ES-I3 (cell line): ENCODE data around the gene ODF2.
"Not testable (repeated sequence)": the region's sequence is repeated elsewhere in the genome, so short reads cannot be mapped to it uniquely, and the experiment has no call there.

Experiments used
- H3K36me3 ChIP-seq: 2 replicates; pipeline ENCODE4 v1.6.1; 2013; ENCODE audit warnings: mild to moderate bottlenecking, low read length, control low read depth, moderate library complexity; ENCODE audit not compliant: insufficient read depth
- H3K4me1 ChIP-seq: 2 replicates; pipeline ENCODE4 v1.6.1; 2013; ENCODE audit warnings: mild to moderate bottlenecking, control low read depth, low read length; ENCODE audit not compliant: insufficient read depth
- H3K9ac ChIP-seq: 2 replicates; pipeline ENCODE4 v1.6.1; 2013; ENCODE audit warnings: low read depth, mild to moderate bottlenecking, low read length, moderate library complexity
- H3K9me3 ChIP-seq: 2 replicates; pipeline ENCODE4 v1.6.1; 2013; ENCODE audit warnings: mild to moderate bottlenecking, low read length, moderate library complexity; ENCODE audit not compliant: control insufficient read depth, insufficient read depth

The ODF2 gene

GRCh38 chr9:128482186-128482585 lies 26.4 kb downstream of the ODF2 start:
- Histone ChIP-seq H3K9me3 (no peaks in the 10 kb centered on the region), H3K4me1 (no peaks in the 10 kb centered on the region), H3K36me3 (peaks cover 9% of the 10 kb centered on the region; the same call in 1 of the 2 replicates), H3K9ac (no peak overlapping the region)

- H3K9ac ChIP-seq, result no peak overlapping the region
- H3K4me1 ChIP-seq, result no peaks in the 10 kb centered on the region
- no peaks in the 10 kb centered on the region for H3K9me3 ChIP-seq
- peaks cover 9% of the 10 kb centered on the region; the same call in 1 of the 2 replicates for H3K36me3 ChIP-seq
Observed at GRCh38 chr9:128484686-128485413, 29.0 kb downstream of the ODF2 start.

- Histone ChIP-seq H3K36me3 (peaks cover 9% of the 10 kb centered on the region; the same call in 1 of the 2 replicates), H3K9me3 (no peaks in the 10 kb centered on the region), H3K9ac (no peak overlapping the region), H3K4me1 (no peaks in the 10 kb centered on the region)
Observed at GRCh38 chr9:128485414-128485855, 29.6 kb downstream of the ODF2 start.

- no peaks in the 10 kb centered on the region for H3K9me3 ChIP-seq
- peaks cover 9% of the 10 kb centered on the region; the same call in 1 of the 2 replicates for H3K36me3 ChIP-seq
- no peak overlapping the region for H3K9ac ChIP-seq
- no peaks in the 10 kb centered on the region for H3K4me1 ChIP-seq
Observed at GRCh38 chr9:128486201-128486600, 30.4 kb downstream of the ODF2 start.

- Histone ChIP-seq H3K36me3 (no peaks in the 10 kb centered on the region), H3K9me3 (no peaks in the 10 kb centered on the region), H3K9ac (no peak overlapping the region), H3K4me1 (0 out of 2 replicates have a peak, but pooled peaks cover 6% of the 10 kb centered on the region)
Observed at GRCh38 chr9:128493424-128493823, 37.6 kb downstream of the ODF2 start.

- Histone ChIP-seq H3K36me3 (no peaks in the 10 kb centered on the region), H3K9me3 (no peaks in the 10 kb centered on the region), H3K9ac (no peak overlapping the region), H3K4me1 (0 out of 2 replicates have a peak, but pooled peaks cover 6% of the 10 kb centered on the region)
Observed at GRCh38 chr9:128494108-128494745, 38.4 kb downstream of the ODF2 start.

GRCh38 chr9:128494746-128495129 lies 38.9 kb downstream of the ODF2 start:
- no peaks in the 10 kb centered on the region for H3K9me3 ChIP-seq
- 0 out of 2 replicates have a peak, but pooled peaks cover 6% of the 10 kb centered on the region for H3K4me1 ChIP-seq
- H3K9ac ChIP-seq, result no peak overlapping the region
- no peaks in the 10 kb centered on the region for H3K36me3 ChIP-seq

GRCh38 chr9:128495296-128495695 lies 39.5 kb downstream of the ODF2 start:
- H3K36me3 ChIP-seq, result no peaks in the 10 kb centered on the region
- peaks cover 6% of the 10 kb centered on the region; the same call in 1 of the 2 replicates for H3K4me1 ChIP-seq
- H3K9me3 ChIP-seq, result no peaks in the 10 kb centered on the region
- no peak overlapping the region for H3K9ac ChIP-seq

- H3K9ac ChIP-seq, result no peak overlapping the region
- H3K4me1 ChIP-seq, result peaks cover 6% of the 10 kb centered on the region; the same call in 1 of the 2 replicates
- H3K36me3 ChIP-seq, result no peaks in the 10 kb centered on the region
- H3K9me3 ChIP-seq, result no peaks in the 10 kb centered on the region
Observed at GRCh38 chr9:128495804-128496417, 40.1 kb downstream of the ODF2 start.

- H3K9ac ChIP-seq, result no peak overlapping the region
- peaks cover 2% of the 10 kb centered on the region; the same call in 1 of the 2 replicates for H3K36me3 ChIP-seq
- H3K9me3 ChIP-seq, result no peaks in the 10 kb centered on the region
- peaks cover 6% of the 10 kb centered on the region; the same call in 1 of the 2 replicates for H3K4me1 ChIP-seq
Observed at GRCh38 chr9:128497824-128498610, 42.2 kb downstream of the ODF2 start.

GRCh38 chr9:128498911-128499310 lies 43.1 kb downstream of the ODF2 start:
- Histone ChIP-seq H3K9me3 (no peaks in the 10 kb centered on the region), H3K4me1 (peaks cover 6% of the 10 kb centered on the region; the same call in 1 of the 2 replicates), H3K36me3 (peaks cover 2% of the 10 kb centered on the region; the same call in 1 of the 2 replicates), H3K9ac (no peak overlapping the region)

GRCh38 chr9:128499920-128500319 lies 44.1 kb downstream of the ODF2 start:
- Histone ChIP-seq H3K36me3 (peaks cover 2% of the 10 kb centered on the region; the same call in 1 of the 2 replicates), H3K4me1 (peaks cover 6% of the 10 kb centered on the region; the same call in 1 of the 2 replicates), H3K9ac (no peak overlapping the region), H3K9me3 (no peaks in the 10 kb centered on the region)

GRCh38 chr9:128503415-128503825 lies 47.6 kb downstream of the ODF2 start:
- H3K9ac ChIP-seq, result peak overlapping the region; percentile 83; the same call in 1 of the 2 replicates
- not testable (repeated sequence) for H3K4me1 ChIP-seq, H3K36me3 ChIP-seq, H3K9me3 ChIP-seq

GRCh38 chr9:128503870-128504269 lies 48.1 kb downstream of the ODF2 start:
- no peaks in the 10 kb centered on the region for H3K9me3 ChIP-seq
- peaks cover 2% of the 10 kb centered on the region; the same call in 1 of the 2 replicates for H3K36me3 ChIP-seq
- peaks cover 5% of the 10 kb centered on the region; the same call in 1 of the 2 replicates for H3K4me1 ChIP-seq
- H3K9ac ChIP-seq, result peak overlapping the region; percentile 83
